Measurements from ENCODE around the gene ETNK2. TPM values are rescaled to one million over a fixed set of nuclear protein-coding genes. Genes with fewer than 3 reads are reported as not detected.

Gene ETNK2
- total and polyA plus RNA-seq, 2 experiments from 2014 or later = 7.6 to 26.2 TPM

GRCh38 chr1:204105131-204105515 lies 46.7 kb downstream of the ETNK2 start (continued):
- no peak for TF ChIP-seq ZNF331 (CRISPR knock-in tag; IDR thresholded peaks at IDR 0.05; ENCODE audit: low read depth)
- TF ChIP-seq ZNF114 (CRISPR knock-in tag; IDR thresholded peaks at IDR 0.05) = no peak
- no peak for TF ChIP-seq JUNB (IDR thresholded peaks at IDR 0.05; ENCODE audit: unreplicated experiment)
- TF ChIP-seq EZH2phosphoT487 (IDR thresholded peaks at IDR 0.05; ENCODE audit: unreplicated experiment) = no peak
- no peak for TF ChIP-seq NANOG (IDR thresholded peaks at IDR 0.05; ENCODE audit: borderline replicate concordance)
- no peak for TF ChIP-seq STAT1 (IDR thresholded peaks at IDR 0.05; ENCODE audit: unreplicated experiment)
- no peak for TF ChIP-seq EZH2 (IDR thresholded peaks at IDR 0.05; ENCODE audit: low read depth, unreplicated experiment)
- no peak for TF ChIP-seq ETS1 (IDR thresholded peaks at IDR 0.05)
- no peak for TF ChIP-seq REST (IDR thresholded peaks at IDR 0.05; ENCODE audit: unreplicated experiment)

DNA sequence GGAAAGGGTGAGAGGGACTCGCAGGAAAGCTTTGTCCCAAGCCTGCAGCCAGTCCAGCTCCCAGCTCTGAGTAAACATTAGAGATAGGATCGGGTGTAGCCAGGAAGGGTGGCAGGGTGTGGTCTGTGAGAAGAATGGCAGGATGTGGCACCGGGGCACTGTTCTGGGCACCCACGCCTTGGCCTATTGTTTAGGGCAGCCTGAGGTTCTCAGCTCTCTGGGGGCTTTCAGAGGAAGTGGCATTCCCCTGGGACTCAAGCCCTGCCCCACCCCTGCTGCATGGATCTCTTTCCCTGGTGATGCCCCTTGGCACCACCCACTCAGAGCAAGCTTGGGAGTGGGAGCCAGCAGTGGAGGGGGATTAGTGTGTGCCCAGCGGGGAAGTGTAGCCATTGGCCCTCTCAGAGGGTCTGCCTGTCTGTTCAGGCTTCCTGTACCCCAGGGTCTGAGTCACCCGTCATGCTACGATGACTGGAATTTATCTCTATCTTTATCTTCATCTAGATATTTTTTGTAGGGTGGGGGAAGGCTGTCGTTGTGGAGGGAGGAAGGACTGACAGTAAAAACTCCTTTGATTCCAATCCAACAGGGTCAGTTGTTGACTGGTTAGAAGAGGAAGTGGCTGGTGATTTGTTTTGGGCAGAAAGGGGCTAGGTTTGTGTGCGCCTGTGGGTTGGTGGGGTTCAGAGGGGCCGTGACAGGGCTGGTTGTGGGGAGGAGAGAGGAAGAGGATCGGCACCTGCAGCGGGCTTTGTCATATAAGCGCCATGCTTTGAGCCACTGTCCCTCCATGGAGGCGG lies 47.3 kb downstream of the ETNK2 start:
- ATAC-seq (no peak), DNase-seq (ENCODE audit: low spot score) (no peak)
- H3K36me3 ChIP-seq (ENCODE audit: insufficient read depth) = no peaks in the 10 kb centered on the region
- H3K4me1 ChIP-seq (ENCODE audit: insufficient read depth) = peaks cover 79% of the 10 kb centered on the region
- peaks cover 93% of the 10 kb centered on the region for H3K79me2 ChIP-seq (replicated peaks; ENCODE audit: insufficient read depth)
- H4K20me1 ChIP-seq (replicated peaks; ENCODE audit: insufficient read depth) = peaks cover 46% of the 10 kb centered on the region
- no peaks in the 10 kb centered on the region for H3K27me3 ChIP-seq (ENCODE audit: insufficient read depth)
- H3K4me3 Mint-ChIP-seq = no peak overlapping the region; the same call in 2 of the 3 replicates
- 0 out of 2 replicates have a peak, but pooled peaks cover 5% of the 10 kb centered on the region for H3F3A ChIP-seq (replicated peaks; ENCODE audit: low read depth)
- H3K27ac Mint-ChIP-seq = peak overlapping the region; percentile 79
- H2AFZ ChIP-seq = no peak overlapping the region
- peak overlapping the region; percentile 19; the same call in 1 of the 2 replicates for H3K4me2 ChIP-seq
- H3K4me3 ChIP-seq = no peak overlapping the region
- no peaks in the 10 kb centered on the region for H3K9me2 ChIP-seq (ENCODE audit: insufficient read depth)
- no peak overlapping the region; the same call in 1 of the 2 replicates for H3K27ac ChIP-seq (ENCODE audit: low read depth)
- peaks cover 82% of the 10 kb centered on the region for H3K4me1 Mint-ChIP-seq
- H3K9me3 Mint-ChIP-seq = no peaks in the 10 kb centered on the region
- peaks cover 28% of the 10 kb centered on the region for H3K27me3 Mint-ChIP-seq (ENCODE audit: insufficient read depth, low read depth, poor library complexity)
- peaks cover 6% of the 10 kb centered on the region; the same call in 1 of the 3 replicates for H3K36me3 Mint-ChIP-seq (ENCODE audit: low read depth)
- TF ChIP-seq ZNF331 (CRISPR knock-in tag; IDR thresholded peaks at IDR 0.05; ENCODE audit: low read depth) (no peak), ZNF114 (CRISPR knock-in tag; IDR thresholded peaks at IDR 0.05) (no peak), EZH2phosphoT487 (IDR thresholded peaks at IDR 0.05; ENCODE audit: unreplicated experiment) (no peak), CREB1 (CRISPR knock-in tag; IDR thresholded peaks at IDR 0.05; ENCODE audit: low read depth) (no peak), POLR2AphosphoS5 (IDR thresholded peaks at IDR 0.05; ENCODE audit: low read depth) (no peak; the same call in 1 of the 2 replicates), REST (IDR thresholded peaks at IDR 0.05; ENCODE audit: unreplicated experiment) (no peak), STAT1 (IDR thresholded peaks at IDR 0.05; ENCODE audit: unreplicated experiment) (no peak), NANOG (IDR thresholded peaks at IDR 0.05; ENCODE audit: borderline replicate concordance) (no peak)
